ENCODE measurements around the gene PIP5KL1. TPM values are rescaled to one million over a fixed set of nuclear protein-coding genes. Genes with fewer than 3 reads are reported as not detected.

PIP5KL1 gene
- total and polyA plus RNA-seq, 2 of the 8 experiments (the other 6 are each of a cell fraction or from before 2014, with no cell fraction given), result 13.4 to 15.4 TPM

- no peak for TF ChIP-seq ZNF274 (IDR thresholded peaks at IDR 0.05; ENCODE audit: borderline replicate concordance, extremely low read depth, low read length)
Measured at GRCh38 chr9:127903557-127904475, 26.8 kb downstream of the PIP5KL1 start (continued).
